ENCODE data around the gene KCNQ1. TPM values are rescaled to one million over a fixed set of nuclear protein-coding genes. Genes with fewer than 3 reads are reported as not detected.

The KCNQ1 gene
- total RNA-seq, 1 donor from 2014 or later: 96.4 TPM

- DNase-seq (ENCODE audit: low spot score): no peak
Observed at GRCh38 chr11:2862395-2863275, 417.8 kb downstream of the KCNQ1 start.

GRCh38 chr11:2863276-2863618 lies 418.4 kb downstream of the KCNQ1 start:
- DNase-seq (ENCODE audit: low spot score): no peak

- no peak for DNase-seq (ENCODE audit: low spot score)
Observed at GRCh38 chr11:2864901-2865300, 420.1 kb downstream of the KCNQ1 start.

- no peak for DNase-seq (ENCODE audit: low spot score)
Observed at GRCh38 chr11:2865922-2866577, 421.2 kb downstream of the KCNQ1 start.

- DNase-seq (ENCODE audit: low spot score): no peak
Observed at GRCh38 chr11:2867142-2867541, 422.3 kb downstream of the KCNQ1 start.

GRCh38 chr11:2867722-2868505 lies 423.1 kb downstream of the KCNQ1 start:
- no peak for DNase-seq (ENCODE audit: low spot score)

GRCh38 chr11:2868506-2869133 lies 423.8 kb downstream of the KCNQ1 start:
- no peak for DNase-seq (ENCODE audit: low spot score)

GRCh38 chr11:2869134-2869526 lies 424.3 kb downstream of the KCNQ1 start:
- DNase-seq (ENCODE audit: low spot score): no peak

- DNase-seq (ENCODE audit: low spot score): no peak
Observed at GRCh38 chr11:2869561-2870427, 425.0 kb downstream of the KCNQ1 start.

- DNase-seq (ENCODE audit: low spot score): no peak
Observed at GRCh38 chr11:2870460-2870859, 425.7 kb downstream of the KCNQ1 start.

- no peak for DNase-seq (ENCODE audit: low spot score)
Observed at GRCh38 chr11:2870969-2871680, 426.3 kb downstream of the KCNQ1 start.

GRCh38 chr11:2874963-2875362 lies 430.2 kb downstream of the KCNQ1 start:
- DNase-seq (ENCODE audit: low spot score): no peak

- no peak for DNase-seq (ENCODE audit: low spot score)
Observed at GRCh38 chr11:2877474-2877873, 432.7 kb downstream of the KCNQ1 start.

- DNase-seq (ENCODE audit: low spot score): no peak
Observed at GRCh38 chr11:2878782-2879181, 434.0 kb downstream of the KCNQ1 start.

GRCh38 chr11:2880646-2881045 lies 435.8 kb downstream of the KCNQ1 start:
- no peak for DNase-seq (ENCODE audit: low spot score)

- DNase-seq (ENCODE audit: low spot score): no peak
Observed at GRCh38 chr11:2881076-2881980, 436.5 kb downstream of the KCNQ1 start.

GRCh38 chr11:2881981-2882375 lies 437.2 kb downstream of the KCNQ1 start:
- DNase-seq (ENCODE audit: low spot score): no peak

GRCh38 chr11:2882396-2883110 lies 437.7 kb downstream of the KCNQ1 start:
- no peak for DNase-seq (ENCODE audit: low spot score)

GRCh38 chr11:2883640-2883978 lies 438.8 kb downstream of the KCNQ1 start:
- DNase-seq (ENCODE audit: low spot score): no peak

Data from mucosa of gallbladder (tissue), 1 donor.